GM23338 (cell line): ENCODE measurements around the gene DDX54. TPM values are rescaled to one million over a fixed set of nuclear protein-coding genes. Genes with fewer than 3 reads are reported as not detected.

Experiments used
- ATAC-seq: fragments of 200-7000 bp; cut with Tn5 transposase; 3 replicates; pipeline ENCODE4 v1.9.1; 2020
- DNase-seq: peaks from one replicate; pipeline ENCODE4 v3.0.0-alpha.2; 2015; ENCODE audit warnings: low spot score
- H2AFZ ChIP-seq: fragments of 200-600 bp; sonication (generic); 2 replicates; pipeline ENCODE4 v1.8.0; 2016; ENCODE audit warnings: antibody characterized with exemption, mild to moderate bottlenecking, moderate library complexity
- H3F3A ChIP-seq: fragments of 200-600 bp; sonication (generic); replicated peaks from 2 replicates; pipeline ENCODE4 v1.8.0; 2017; ENCODE audit warnings: antibody characterized with exemption, mixed run types, low read depth
- H3K27ac ChIP-seq: fragments of 200-600 bp; sonication (generic); 2 replicates; pipeline ENCODE4 v1.6.1; 2016; ENCODE audit warnings: low read depth
- H3K27me3 ChIP-seq: fragments of 200-600 bp; sonication (generic); 2 replicates; pipeline ENCODE4 v1.8.0; 2016; ENCODE audit warnings: mild to moderate bottlenecking, mixed run types, moderate library complexity; ENCODE audit not compliant: insufficient read depth
- H3K36me3 ChIP-seq: fragments of 200-600 bp; sonication (generic); 2 replicates; pipeline ENCODE4 v1.8.0; 2016; ENCODE audit warnings: mild to moderate bottlenecking; ENCODE audit not compliant: insufficient read depth
- H3K4me1 ChIP-seq: fragments of 200-600 bp; sonication (generic); 2 replicates; pipeline ENCODE4 v1.8.0; 2016; ENCODE audit warnings: mild to moderate bottlenecking, moderate library complexity; ENCODE audit not compliant: insufficient read depth
- H3K4me2 ChIP-seq: fragments of 200-600 bp; sonication (generic); 2 replicates; pipeline ENCODE4 v1.7.1; 2017; ENCODE audit warnings: mixed run types
- H3K4me3 ChIP-seq: fragments of 200-600 bp; sonication (generic); 2 replicates; pipeline ENCODE4 v1.6.1; 2016; ENCODE audit warnings: mixed run types
- H3K79me2 ChIP-seq: fragments of 200-600 bp; sonication (generic); replicated peaks from 2 replicates; pipeline ENCODE4 v1.8.0; 2017; ENCODE audit warnings: mild to moderate bottlenecking; ENCODE audit not compliant: insufficient read depth
- H3K9me2 ChIP-seq: fragments of 200-600 bp; sonication (generic); 2 replicates; pipeline ENCODE4 v1.8.0; 2017; ENCODE audit not compliant: insufficient read depth
- H4K20me1 ChIP-seq: fragments of 200-600 bp; sonication (generic); replicated peaks from 2 replicates; pipeline ENCODE4 v1.8.0; 2017; ENCODE audit warnings: mild to moderate bottlenecking; ENCODE audit not compliant: insufficient read depth
- H3K27ac Mint-ChIP-seq: 2 replicates; pipeline ENCODE4 v1.8.0; 2020; ENCODE audit warnings: inconsistent platforms, mild to moderate bottlenecking, moderate library complexity, mixed read lengths
- H3K27me3 Mint-ChIP-seq: 3 replicates; pipeline ENCODE4 v1.8.0; 2022; ENCODE audit warnings: low read depth, mild to moderate bottlenecking, moderate library complexity, mixed read lengths, inconsistent platforms; ENCODE audit not compliant: insufficient read depth, poor library complexity
- H3K36me3 Mint-ChIP-seq: 3 replicates; pipeline ENCODE4 v1.8.0; 2021; ENCODE audit warnings: low read depth, mild to moderate bottlenecking, inconsistent platforms, moderate library complexity, mixed read lengths
- H3K4me1 Mint-ChIP-seq: 3 replicates; pipeline ENCODE4 v1.8.0; 2020; ENCODE audit warnings: mild to moderate bottlenecking, inconsistent platforms, mixed read lengths
- H3K4me3 Mint-ChIP-seq: 3 replicates; pipeline ENCODE4 v1.8.0; 2021; ENCODE audit warnings: moderate library complexity, mild to moderate bottlenecking, inconsistent platforms, mixed read lengths
- H3K9me3 Mint-ChIP-seq: 3 replicates; pipeline ENCODE4 v1.8.0; 2020; ENCODE audit warnings: moderate library complexity, mild to moderate bottlenecking, inconsistent platforms, mixed read lengths
- CTCF ChIP-seq, 2 experiments: fragments of 200-600 bp in 1 of 2; sonication (generic) in 1 of 2; conservative IDR thresholded peaks; 2 replicates each; pipeline versions ENCODE4 v1.5.1 to v1.6.1; 2016 to 2017; ENCODE audit warnings: antibody characterized with exemption in 2 of 2, low read depth in 2 of 2, mild to moderate bottlenecking in 2 of 2, moderate library complexity in 1 of 2
- ETS1 ChIP-seq: IDR thresholded peaks from 2 replicates; pipeline ENCODE4 v1.6.1; 2016; ENCODE audit warnings: antibody characterized with exemption
- EZH2phosphoT487 ChIP-seq: fragments of 200-600 bp; sonication (generic); IDR thresholded peaks from one replicate; pipeline ENCODE4 v1.8.1; 2018; ENCODE audit warnings: antibody characterized with exemption; ENCODE audit not compliant: unreplicated experiment
- JUNB ChIP-seq: IDR thresholded peaks from one replicate; pipeline ENCODE4 v1.6.1; 2016; ENCODE audit warnings: antibody characterized with exemption; ENCODE audit not compliant: unreplicated experiment
- NANOG ChIP-seq: IDR thresholded peaks from 2 replicates; pipeline ENCODE4 v1.6.1; 2016; ENCODE audit warnings: antibody characterized with exemption, borderline replicate concordance
- POLR2AphosphoS5 ChIP-seq: IDR thresholded peaks from 2 replicates; pipeline ENCODE4 v1.6.1; 2016; ENCODE audit warnings: antibody characterized with exemption, low read depth
- REST ChIP-seq: IDR thresholded peaks from one replicate; pipeline ENCODE4 v1.6.1; 2018; ENCODE audit warnings: antibody characterized with exemption; ENCODE audit not compliant: unreplicated experiment
- STAT1 ChIP-seq: IDR thresholded peaks from one replicate; pipeline ENCODE4 v1.6.1; 2016; ENCODE audit warnings: antibody characterized with exemption; ENCODE audit not compliant: unreplicated experiment
- ZNF114 ChIP-seq: fragments of 250-450 bp; sonication (Bioruptor Pico); IDR thresholded peaks from 2 replicates; pipeline ENCODE4 v1.5.0; 2020; ENCODE audit warnings: mild to moderate bottlenecking, moderate library complexity
- ZNF331 ChIP-seq: fragments of 250-450 bp; sonication (Bioruptor Pico); IDR thresholded peaks from 2 replicates; pipeline ENCODE4 v1.5.0; 2020; ENCODE audit warnings: low read depth, mild to moderate bottlenecking, moderate library complexity
- ZNF462 ChIP-seq: fragments of 250-450 bp; sonication (Bioruptor Pico); IDR thresholded peaks from 2 replicates; pipeline ENCODE4 v1.5.0; 2020; ENCODE audit warnings: mild to moderate bottlenecking, moderate library complexity
- polyA plus RNA-seq: library from polyadenylated mRNA; unstranded; fragments of >200 nt; fragmentation: Nextera tagmentation; extraction: Ambion mirVana; gene quantifications from 2 replicates; pipeline ENCODE4 v1.2.1, GENCODE V29; 2016
- total RNA-seq: library from RNA; depleted of rRNA; stranded (reverse); fragments of >200 nt; shearing (Covaris generic); gene quantifications from 2 replicates; pipeline ENCODE4 v1.2.3, GENCODE V29; 2014

Gene DDX54
- total and polyA plus RNA-seq, 2 experiments from 2014 or later = 84.1 to 89.4 TPM

DNA sequence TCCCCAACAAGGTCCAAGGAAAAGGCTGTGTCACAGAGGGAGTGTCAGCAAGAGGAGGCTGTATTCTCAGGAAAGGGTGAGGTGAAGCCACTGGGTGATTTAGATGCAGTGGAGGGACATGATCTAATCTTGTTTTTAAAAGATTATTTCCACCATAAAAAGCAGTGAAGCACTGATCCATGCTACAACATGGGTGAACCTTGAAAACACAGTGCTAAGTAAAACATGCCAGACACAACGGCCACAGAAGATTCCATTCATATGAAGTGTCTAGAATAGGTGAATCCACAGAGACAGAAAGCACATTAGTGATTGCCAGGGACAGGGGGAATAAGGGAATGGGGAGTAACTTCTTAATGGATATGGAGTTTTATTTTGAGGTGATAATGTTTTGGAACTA, 13.0 kb upstream of the DDX54 start (continued):
- TF ChIP-seq ZNF462 (CRISPR knock-in tag) = no peak

GRCh38 chr12:113197518-113198077, 12.3 kb upstream of the DDX54 start:
- no peaks in the 10 kb centered on the region for H4K20me1 ChIP-seq
- no peaks in the 10 kb centered on the region for H3F3A ChIP-seq
- no peaks in the 10 kb centered on the region for H3K27me3 ChIP-seq
- H3K4me2 ChIP-seq = no peak overlapping the region
- H3K27me3 Mint-ChIP-seq = peaks cover 2% of the 10 kb centered on the region
- H3K9me2 ChIP-seq = no peaks in the 10 kb centered on the region
- peaks cover 4% of the 10 kb centered on the region; the same call in 1 of the 3 replicates for H3K36me3 Mint-ChIP-seq
- TF ChIP-seq POLR2AphosphoS5 (no peak), ZNF331 (CRISPR knock-in tag) (no peak), ZNF114 (no peak), JUNB (no peak), NANOG (no peak), ETS1 (no peak), REST (no peak), STAT1 (no peak), EZH2phosphoT487 (no peak), CTCF (conservative IDR thresholded peaks at IDR 0.05; ENCODE audit: low read depth in 2 of 2) (no peak)
- H3K4me1 ChIP-seq = no peaks in the 10 kb centered on the region; the same call in 1 of the 2 replicates
- ATAC-seq (no peak), DNase-seq (no peak)
- no peak overlapping the region for H3K4me3 ChIP-seq
- H2AFZ ChIP-seq = no peak overlapping the region
- no peak overlapping the region for H3K27ac Mint-ChIP-seq
- H3K9me3 Mint-ChIP-seq = no peaks in the 10 kb centered on the region
- H3K27ac ChIP-seq = no peak overlapping the region
- H3K4me3 Mint-ChIP-seq = no peak overlapping the region
- no peaks in the 10 kb centered on the region for H3K79me2 ChIP-seq
- peaks cover 4% of the 10 kb centered on the region; the same call in 1 of the 3 replicates for H3K4me1 Mint-ChIP-seq
- H3K36me3 ChIP-seq = no peaks in the 10 kb centered on the region
